Adrenal gland (tissue), 12 donors: ENCODE measurements around the gene MEIOSIN. TPM values are rescaled to one million over a fixed set of nuclear protein-coding genes. Genes with fewer than 3 reads are reported as not detected.
A peak's percentile ranks its signal among the peaks of the same experiment; 100 is the strongest.
"Not testable (repeated sequence)": the region's sequence is repeated elsewhere in the genome, so short reads cannot be mapped to it uniquely, and the experiment has no call there.

ENCODE experiments used
- DNase-seq, 7 donors: peaks; one replicate each; pipeline ENCODE4 v3.0.0-alpha.2; 2019 to 2020
- H3K27ac ChIP-seq, 5 donors: fragments of 200-600 bp; sonication (generic) in 4 of 5; 1 replicate in 3 of 5; 2 replicates in 2 of 5; pipeline versions ENCODE4 v1.5.1 to v1.8.0; 2016 to 2020; ENCODE audit warnings: mild to moderate bottlenecking in 1 of 5
- H3K27me3 ChIP-seq: fragments of 200-600 bp; 2 replicates; pipeline ENCODE4 v1.8.0; 2021
- H3K36me3 ChIP-seq, 2 donors: fragments of 200-600 bp; replicated peaks in 1 of 2; 1 replicate in 1 of 2; 2 replicates in 1 of 2; pipeline versions ENCODE4 v1.5.1 to v1.8.0; 2018 to 2022
- H3K4me1 ChIP-seq, 2 donors: fragments of 200-600 bp; replicated peaks in 1 of 2; 1 replicate in 1 of 2; 2 replicates in 1 of 2; pipeline versions ENCODE4 v1.5.1 to v1.8.0; 2018 to 2021
- H3K4me3 ChIP-seq, 4 donors: fragments of 200-600 bp; sonication (generic) in 3 of 4; one replicate each; pipeline ENCODE4 v1.5.1; 2016 to 2018
- H3K9me3 ChIP-seq, 3 donors: fragments of 200-600 bp; sonication (generic) in 1 of 3; replicated peaks in 1 of 3; 1 replicate in 2 of 3; 2 replicates in 1 of 3; pipeline versions ENCODE4 v1.5.1 to v1.8.0; 2016 to 2021
- POLR2A ChIP-seq, 2 donors: fragments of 450-650 bp; IDR thresholded peaks; one replicate each; pipeline ENCODE4 v1.6.1; 2017; ENCODE audit warnings: antibody characterized with exemption in 2 of 2, mild to moderate bottlenecking in 2 of 2, moderate library complexity in 1 of 2
- WGBS, 4 donors: extraction: QIAGEN DNeasy Blood & Tissue Kit in 2 of 4; methylation state at CpG; one replicate each; pipeline versions ENCODE4 v1.1.5 to v1.1.7; 2013 to 2017; 5-methylcytosine and 5-hydroxymethylcytosine counted together
- intact Hi-C, 2 donors: fragments of 100-400 bp; cut with DNase I; formaldehyde crosslinking; loops; one replicate each; pipeline versions ENCODE4 v1.14.1 to v1.15.0; 2022 to 2023
- polyA plus RNA-seq, 3 donors: library from polyadenylated mRNA; stranded (reverse); fragments of 200-250 nt in 2 of 3; fragments of 350-450 nt in 1 of 3; fragmentation: Illumina TruSeq in 1 of 3; extraction: RNeasy Lipid Tissue Mini Kit (QIAGEN cat#74804) in 1 of 3; gene quantifications; one replicate each; pipeline ENCODE4 v1.2.3, GENCODE V29; 2013 to 2014
- total RNA-seq, 9 donors: library from RNA; depleted of rRNA in 4 of 9; stranded (reverse); fragments of >200 nt in 4 of 9; fragments of 120-200 nt in 1 of 9; fragmentation: NEBNext Ultra II Directional in 1 of 9; extraction: Animal tissue kit (Norgen Biotek cat#: 25700) in 1 of 9; gene quantifications; one replicate each; pipeline versions ENCODE4 v1.1.0 to v1.2.4, GENCODE V29; 2013 to 2023
- TF ChIP-seq, protein P1 (sequence below), 6 experiments: fragments of 450-650 bp in 4 of 6; fragments of 200-600 bp in 2 of 6; sonication (generic) in 1 of 6; IDR thresholded peaks; 1 replicate in 5 of 6; 2 replicates in 1 of 6; pipeline versions ENCODE4 v1.5.1 to v1.8.0; 2016 to 2021; ENCODE audit warnings: antibody characterized with exemption in 6 of 6, mild to moderate bottlenecking in 2 of 6, moderate library complexity in 1 of 6
- donor health status: healthy with polysubstance abuse.
- donor health status: Bipolar disorder and iron deficiency.
- donor health status: DM: yes; HTN: yes; CAD: no.
- donor health status: DM: no; HTN: no; CAD: no.
- donor health status: DM: no; HTN: no; CAD: no.
- donor health status: DM: yes; HTN: yes; CAD: no.

The MEIOSIN gene
- total and polyA plus RNA-seq, 12 donors: 0.03 to 0.06 (median 0.05) TPM; not detected in 9

DNA sequence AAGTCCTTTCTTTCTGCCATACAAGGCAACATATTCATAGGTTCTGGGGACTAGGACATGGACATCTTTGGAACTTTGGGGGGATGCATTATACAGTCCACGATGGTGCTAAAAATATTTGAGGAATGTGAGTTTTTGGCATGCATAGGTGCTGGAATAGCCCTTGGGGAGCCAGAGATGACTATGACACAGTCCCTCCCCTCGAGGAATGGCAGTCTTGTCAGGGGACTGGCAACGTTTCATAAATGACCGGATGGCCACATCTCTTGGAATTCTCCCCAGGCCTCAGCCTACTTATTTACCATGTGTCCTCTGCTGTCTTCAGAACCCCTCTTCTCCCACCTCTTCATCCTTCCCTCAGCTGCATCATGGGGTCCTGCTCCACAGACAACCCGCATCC lies 13.6 kb downstream of the MEIOSIN start:
- intact Hi-C loops: no loop called here
- no peak overlapping the region for H3K4me3 ChIP-seq
- H3K36me3 ChIP-seq: no peaks in the 10 kb centered on the region
- H3K27me3 ChIP-seq: no peaks in the 10 kb centered on the region
- no peak overlapping the region for H3K27ac ChIP-seq
- DNase-seq: no peak
- no peaks in the 10 kb centered on the region for H3K9me3 ChIP-seq
- 66 to 85% (median 74%) methylated on average over 5 of the region's 5 CpGs for WGBS, 4 donors
- no peaks in the 10 kb centered on the region for H3K4me1 ChIP-seq
- no peak for TF ChIP-seq POLR2A (IDR thresholded peaks at IDR 0.05)
- TF ChIP-seq, protein P1, sequence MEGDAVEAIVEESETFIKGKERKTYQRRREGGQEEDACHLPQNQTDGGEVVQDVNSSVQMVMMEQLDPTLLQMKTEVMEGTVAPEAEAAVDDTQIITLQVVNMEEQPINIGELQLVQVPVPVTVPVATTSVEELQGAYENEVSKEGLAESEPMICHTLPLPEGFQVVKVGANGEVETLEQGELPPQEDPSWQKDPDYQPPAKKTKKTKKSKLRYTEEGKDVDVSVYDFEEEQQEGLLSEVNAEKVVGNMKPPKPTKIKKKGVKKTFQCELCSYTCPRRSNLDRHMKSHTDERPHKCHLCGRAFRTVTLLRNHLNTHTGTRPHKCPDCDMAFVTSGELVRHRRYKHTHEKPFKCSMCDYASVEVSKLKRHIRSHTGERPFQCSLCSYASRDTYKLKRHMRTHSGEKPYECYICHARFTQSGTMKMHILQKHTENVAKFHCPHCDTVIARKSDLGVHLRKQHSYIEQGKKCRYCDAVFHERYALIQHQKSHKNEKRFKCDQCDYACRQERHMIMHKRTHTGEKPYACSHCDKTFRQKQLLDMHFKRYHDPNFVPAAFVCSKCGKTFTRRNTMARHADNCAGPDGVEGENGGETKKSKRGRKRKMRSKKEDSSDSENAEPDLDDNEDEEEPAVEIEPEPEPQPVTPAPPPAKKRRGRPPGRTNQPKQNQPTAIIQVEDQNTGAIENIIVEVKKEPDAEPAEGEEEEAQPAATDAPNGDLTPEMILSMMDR (IDR thresholded peaks at IDR 0.05): no peak

GRCh38 chr19:45747513-45747912 lies 14.3 kb downstream of the MEIOSIN start:
- intact Hi-C loops: no loop called here
- Histone ChIP-seq H3K9me3 (no peaks in the 10 kb centered on the region), H3K4me1 (no peaks in the 10 kb centered on the region), H3K4me3 (no peak overlapping the region), H3K27me3 (no peaks in the 10 kb centered on the region), H3K27ac (no peak overlapping the region), H3K36me3 (no peaks in the 10 kb centered on the region)
- WGBS, 4 donors: 76 to 86% (median 82%) methylated on average over 5 of the region's 5 CpGs
- DNase-seq: no peak
- TF ChIP-seq POLR2A (IDR thresholded peaks at IDR 0.05): no peak
- TF ChIP-seq, protein P1 (IDR thresholded peaks at IDR 0.05): no peak

GRCh38 chr19:45751483-45751882 lies 18.2 kb downstream of the MEIOSIN start:
- H3K36me3 ChIP-seq, DNase-seq, H3K27ac ChIP-seq, H3K4me3 ChIP-seq, intact Hi-C loops, H3K27me3 ChIP-seq, H3K4me1 ChIP-seq, H3K9me3 ChIP-seq: not testable (repeated sequence)
- 87 to 93% (median 89%) methylated on average over 10 of the region's 10 CpGs for WGBS, 4 donors

DNA sequence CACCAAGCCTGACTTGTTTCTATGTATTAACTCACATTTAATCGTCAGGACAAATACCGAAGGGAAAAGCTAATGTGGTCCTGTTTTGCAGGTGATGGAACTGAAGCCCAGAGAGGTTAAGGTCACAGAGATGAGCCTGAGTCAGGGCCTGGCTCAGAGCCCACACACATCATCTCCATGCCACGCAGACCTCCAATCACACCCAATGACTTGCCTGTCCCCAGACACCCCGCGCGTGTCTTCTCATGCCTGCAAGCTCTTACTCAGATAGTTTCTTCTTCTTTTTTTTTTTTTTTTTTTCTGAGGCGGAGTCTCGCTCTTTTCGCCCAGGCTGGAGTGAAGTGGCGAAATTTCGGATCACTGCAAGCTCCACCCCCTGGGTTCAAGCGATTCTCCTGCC lies 19.4 kb downstream of the MEIOSIN start:
- Histone ChIP-seq H3K4me3 (no peak overlapping the region), H3K27ac (no peak overlapping the region), H3K4me1 (no peaks in the 10 kb centered on the region), H3K27me3 (no peaks in the 10 kb centered on the region), H3K9me3 (no peaks in the 10 kb centered on the region), H3K36me3 (no peaks in the 10 kb centered on the region)
- WGBS, 4 donors: 65 to 76% (median 67%) methylated on average over 12 of the region's 12 CpGs
- TF ChIP-seq, protein P1 (IDR thresholded peaks at IDR 0.05): no peak
- TF ChIP-seq POLR2A (IDR thresholded peaks at IDR 0.05): no peak
- intact Hi-C loops: no loop called here
- peak in 5 of 7 donors; percentile 58 to 75 (median 65) for DNase-seq

DNA sequence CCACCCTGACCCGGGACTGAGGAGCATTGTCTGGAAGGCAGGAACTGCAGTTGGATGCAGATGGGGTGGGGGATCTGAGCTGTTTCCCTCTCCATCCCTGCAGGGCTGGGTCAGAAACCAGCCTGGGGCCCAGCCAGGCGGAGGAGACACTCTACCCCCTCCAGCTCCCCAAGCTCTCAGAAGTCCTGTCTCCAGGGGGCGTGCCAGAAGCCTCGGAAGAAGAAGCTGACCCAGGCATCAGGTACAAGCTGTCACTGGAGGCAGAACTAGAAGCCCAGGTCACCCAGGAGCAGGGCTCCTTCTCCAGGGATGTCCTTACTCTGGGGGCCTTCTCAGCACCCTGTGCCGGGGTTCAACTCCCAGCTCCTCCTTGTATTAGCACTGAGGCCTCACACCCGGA lies 20.3 kb downstream of the MEIOSIN start:
- Histone ChIP-seq H3K9me3 (no peaks in the 10 kb centered on the region), H3K36me3 (no peaks in the 10 kb centered on the region), H3K4me3 (no peak overlapping the region), H3K27me3 (no peaks in the 10 kb centered on the region), H3K4me1 (no peaks in the 10 kb centered on the region), H3K27ac (no peak overlapping the region)
- TF ChIP-seq, protein P1 (IDR thresholded peaks at IDR 0.05): no peak
- no peak for TF ChIP-seq POLR2A (IDR thresholded peaks at IDR 0.05)
- DNase-seq: no peak
- intact Hi-C loops: no loop called here
- WGBS, 4 donors: 71 to 81% (median 79%) methylated on average over 6 of the region's 6 CpGs
